GM23338 (cell line): Measurements from ENCODE around the gene RAB3IP. TPM values are rescaled to one million over a fixed set of nuclear protein-coding genes. Genes with fewer than 3 reads are reported as not detected.

Source experiments
- ATAC-seq: fragments of 200-7000 bp; cut with Tn5 transposase; 3 replicates; pipeline ENCODE4 v1.9.1; 2020
- DNase-seq: peaks from one replicate; pipeline ENCODE4 v3.0.0-alpha.2; 2015; ENCODE audit warnings: low spot score
- H2AFZ ChIP-seq: fragments of 200-600 bp; sonication (generic); 2 replicates; pipeline ENCODE4 v1.8.0; 2016; ENCODE audit warnings: antibody characterized with exemption, mild to moderate bottlenecking, moderate library complexity
- H3F3A ChIP-seq: fragments of 200-600 bp; sonication (generic); replicated peaks from 2 replicates; pipeline ENCODE4 v1.8.0; 2017; ENCODE audit warnings: antibody characterized with exemption, mixed run types, low read depth
- H3K27ac ChIP-seq: fragments of 200-600 bp; sonication (generic); 2 replicates; pipeline ENCODE4 v1.6.1; 2016; ENCODE audit warnings: low read depth
- H3K27me3 ChIP-seq: fragments of 200-600 bp; sonication (generic); 2 replicates; pipeline ENCODE4 v1.8.0; 2016; ENCODE audit warnings: mild to moderate bottlenecking, mixed run types, moderate library complexity; ENCODE audit not compliant: insufficient read depth
- H3K36me3 ChIP-seq: fragments of 200-600 bp; sonication (generic); 2 replicates; pipeline ENCODE4 v1.8.0; 2016; ENCODE audit warnings: mild to moderate bottlenecking; ENCODE audit not compliant: insufficient read depth
- H3K4me1 ChIP-seq: fragments of 200-600 bp; sonication (generic); 2 replicates; pipeline ENCODE4 v1.8.0; 2016; ENCODE audit warnings: mild to moderate bottlenecking, moderate library complexity; ENCODE audit not compliant: insufficient read depth
- H3K4me2 ChIP-seq: fragments of 200-600 bp; sonication (generic); 2 replicates; pipeline ENCODE4 v1.7.1; 2017; ENCODE audit warnings: mixed run types
- H3K4me3 ChIP-seq: fragments of 200-600 bp; sonication (generic); 2 replicates; pipeline ENCODE4 v1.6.1; 2016; ENCODE audit warnings: mixed run types
- H3K79me2 ChIP-seq: fragments of 200-600 bp; sonication (generic); replicated peaks from 2 replicates; pipeline ENCODE4 v1.8.0; 2017; ENCODE audit warnings: mild to moderate bottlenecking; ENCODE audit not compliant: insufficient read depth
- H3K9me2 ChIP-seq: fragments of 200-600 bp; sonication (generic); 2 replicates; pipeline ENCODE4 v1.8.0; 2017; ENCODE audit not compliant: insufficient read depth
- H4K20me1 ChIP-seq: fragments of 200-600 bp; sonication (generic); replicated peaks from 2 replicates; pipeline ENCODE4 v1.8.0; 2017; ENCODE audit warnings: mild to moderate bottlenecking; ENCODE audit not compliant: insufficient read depth
- H3K27ac Mint-ChIP-seq: 2 replicates; pipeline ENCODE4 v1.8.0; 2020; ENCODE audit warnings: inconsistent platforms, mild to moderate bottlenecking, moderate library complexity, mixed read lengths
- H3K27me3 Mint-ChIP-seq: 3 replicates; pipeline ENCODE4 v1.8.0; 2022; ENCODE audit warnings: low read depth, mild to moderate bottlenecking, moderate library complexity, mixed read lengths, inconsistent platforms; ENCODE audit not compliant: insufficient read depth, poor library complexity
- H3K36me3 Mint-ChIP-seq: 3 replicates; pipeline ENCODE4 v1.8.0; 2021; ENCODE audit warnings: low read depth, mild to moderate bottlenecking, inconsistent platforms, moderate library complexity, mixed read lengths
- H3K4me1 Mint-ChIP-seq: 3 replicates; pipeline ENCODE4 v1.8.0; 2020; ENCODE audit warnings: mild to moderate bottlenecking, inconsistent platforms, mixed read lengths
- H3K4me3 Mint-ChIP-seq: 3 replicates; pipeline ENCODE4 v1.8.0; 2021; ENCODE audit warnings: moderate library complexity, mild to moderate bottlenecking, inconsistent platforms, mixed read lengths
- H3K9me3 Mint-ChIP-seq: 3 replicates; pipeline ENCODE4 v1.8.0; 2020; ENCODE audit warnings: moderate library complexity, mild to moderate bottlenecking, inconsistent platforms, mixed read lengths
- NANOG ChIP-seq: IDR thresholded peaks from 2 replicates; pipeline ENCODE4 v1.6.1; 2016; ENCODE audit warnings: antibody characterized with exemption, borderline replicate concordance
- POLR2AphosphoS5 ChIP-seq: IDR thresholded peaks from 2 replicates; pipeline ENCODE4 v1.6.1; 2016; ENCODE audit warnings: antibody characterized with exemption, low read depth
- STAT1 ChIP-seq: IDR thresholded peaks from one replicate; pipeline ENCODE4 v1.6.1; 2016; ENCODE audit warnings: antibody characterized with exemption; ENCODE audit not compliant: unreplicated experiment
- ZNF114 ChIP-seq: fragments of 250-450 bp; sonication (Bioruptor Pico); IDR thresholded peaks from 2 replicates; pipeline ENCODE4 v1.5.0; 2020; ENCODE audit warnings: mild to moderate bottlenecking, moderate library complexity
- ZNF331 ChIP-seq: fragments of 250-450 bp; sonication (Bioruptor Pico); IDR thresholded peaks from 2 replicates; pipeline ENCODE4 v1.5.0; 2020; ENCODE audit warnings: low read depth, mild to moderate bottlenecking, moderate library complexity
- polyA plus RNA-seq: library from polyadenylated mRNA; unstranded; fragments of >200 nt; fragmentation: Nextera tagmentation; extraction: Ambion mirVana; gene quantifications from 2 replicates; pipeline ENCODE4 v1.2.1, GENCODE V29; 2016
- total RNA-seq: library from RNA; depleted of rRNA; stranded (reverse); fragments of >200 nt; shearing (Covaris generic); gene quantifications from 2 replicates; pipeline ENCODE4 v1.2.3, GENCODE V29; 2014
- TF ChIP-seq, protein P1 (sequence below), 2 experiments: fragments of 200-600 bp in 1 of 2; sonication (generic) in 1 of 2; conservative IDR thresholded peaks; 2 replicates each; pipeline versions ENCODE4 v1.5.1 to v1.6.1; 2016 to 2017; ENCODE audit warnings: antibody characterized with exemption in 2 of 2, low read depth in 2 of 2, mild to moderate bottlenecking in 2 of 2, moderate library complexity in 1 of 2
- TF ChIP-seq, protein P2 (sequence below): IDR thresholded peaks from one replicate; pipeline ENCODE4 v1.6.1; 2018; ENCODE audit warnings: antibody characterized with exemption; ENCODE audit not compliant: unreplicated experiment
- TF ChIP-seq, protein P3 (sequence below): IDR thresholded peaks from 2 replicates; pipeline ENCODE4 v1.6.1; 2016; ENCODE audit warnings: antibody characterized with exemption
- TF ChIP-seq, protein P4 (sequence below): fragments of 250-450 bp; sonication (Bioruptor Pico); IDR thresholded peaks from 2 replicates; pipeline ENCODE4 v1.5.0; 2020; ENCODE audit warnings: mild to moderate bottlenecking, moderate library complexity

Gene RAB3IP
- total and polyA plus RNA-seq, 2 experiments from 2014 or later, result 48.6 TPM

DNA sequence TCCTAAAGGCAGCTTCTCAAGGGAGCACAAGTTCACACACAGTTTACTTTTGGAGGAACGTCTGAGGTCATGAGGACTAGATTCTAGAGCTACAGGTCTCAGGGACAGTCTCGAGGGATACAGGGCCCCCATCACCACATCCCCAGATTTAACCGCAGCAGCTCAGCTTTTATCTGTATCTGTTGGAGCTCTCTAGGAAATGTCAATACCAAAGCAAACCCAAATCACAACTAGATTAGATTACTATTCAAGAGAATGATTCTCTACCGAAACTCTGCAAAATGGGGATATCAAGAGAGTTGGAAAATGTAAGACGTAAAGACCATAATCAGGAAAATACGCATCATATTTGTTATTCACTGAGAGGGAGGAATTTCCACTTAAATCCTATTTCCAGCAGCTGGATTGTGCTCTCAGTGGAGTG, 82.4 kb downstream of the RAB3IP start (continued):
- no peak for TF ChIP-seq ZNF331
- TF ChIP-seq, protein P1, sequence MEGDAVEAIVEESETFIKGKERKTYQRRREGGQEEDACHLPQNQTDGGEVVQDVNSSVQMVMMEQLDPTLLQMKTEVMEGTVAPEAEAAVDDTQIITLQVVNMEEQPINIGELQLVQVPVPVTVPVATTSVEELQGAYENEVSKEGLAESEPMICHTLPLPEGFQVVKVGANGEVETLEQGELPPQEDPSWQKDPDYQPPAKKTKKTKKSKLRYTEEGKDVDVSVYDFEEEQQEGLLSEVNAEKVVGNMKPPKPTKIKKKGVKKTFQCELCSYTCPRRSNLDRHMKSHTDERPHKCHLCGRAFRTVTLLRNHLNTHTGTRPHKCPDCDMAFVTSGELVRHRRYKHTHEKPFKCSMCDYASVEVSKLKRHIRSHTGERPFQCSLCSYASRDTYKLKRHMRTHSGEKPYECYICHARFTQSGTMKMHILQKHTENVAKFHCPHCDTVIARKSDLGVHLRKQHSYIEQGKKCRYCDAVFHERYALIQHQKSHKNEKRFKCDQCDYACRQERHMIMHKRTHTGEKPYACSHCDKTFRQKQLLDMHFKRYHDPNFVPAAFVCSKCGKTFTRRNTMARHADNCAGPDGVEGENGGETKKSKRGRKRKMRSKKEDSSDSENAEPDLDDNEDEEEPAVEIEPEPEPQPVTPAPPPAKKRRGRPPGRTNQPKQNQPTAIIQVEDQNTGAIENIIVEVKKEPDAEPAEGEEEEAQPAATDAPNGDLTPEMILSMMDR (conservative IDR thresholded peaks at IDR 0.05; ENCODE audit: low read depth in 2 of 2), result no peak
- TF ChIP-seq ZNF114 (CRISPR knock-in tag), result no peak

DNA sequence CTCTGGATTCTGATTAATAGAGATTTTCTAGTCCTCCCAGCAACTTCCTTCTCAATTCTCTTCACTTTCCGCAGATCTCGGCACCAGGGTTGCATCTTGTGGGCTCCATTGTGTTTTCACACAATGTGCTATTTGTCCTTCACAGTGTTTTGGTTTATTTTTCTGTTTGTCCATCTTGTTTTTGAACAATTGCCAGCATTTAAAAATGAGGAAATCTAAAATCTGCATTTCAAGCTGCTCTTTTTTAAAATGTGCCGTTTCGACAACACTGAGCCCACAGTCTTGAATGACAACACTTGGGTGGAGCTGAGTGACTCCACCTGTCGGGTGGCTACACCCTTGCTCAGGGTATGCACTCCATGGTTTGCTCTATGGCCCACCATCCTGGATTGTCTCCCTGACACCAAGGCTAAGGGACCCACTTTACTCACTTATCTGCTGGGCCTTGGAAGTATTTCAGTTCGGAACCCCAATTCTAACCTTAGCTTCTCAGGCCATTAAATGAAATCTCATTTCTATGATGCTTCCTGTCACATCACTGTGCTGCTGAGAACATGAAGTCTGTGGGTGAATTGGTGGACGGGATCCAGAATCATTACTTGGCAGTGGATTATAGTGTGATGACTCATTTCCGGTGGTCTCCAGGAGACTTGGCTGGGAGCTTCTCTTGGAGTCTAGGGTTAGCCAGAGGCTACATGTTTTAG, 82.9 kb downstream of the RAB3IP start:
- no peaks in the 10 kb centered on the region for H3K9me2 ChIP-seq
- H3K27ac ChIP-seq, result no peak overlapping the region; the same call in 1 of the 2 replicates
- H3K36me3 ChIP-seq, result no peaks in the 10 kb centered on the region
- no peak for DNase-seq
- no peak overlapping the region for H3K4me2 ChIP-seq
- H3K79me2 ChIP-seq, result no peaks in the 10 kb centered on the region
- Mint-ChIP-seq H3K4me1 (peaks cover 8% of the 10 kb centered on the region; the same call in 2 of the 3 replicates), H3K27me3 (peaks cover 2% of the 10 kb centered on the region), H3K4me3 (no peak overlapping the region), H3K9me3 (no peaks in the 10 kb centered on the region), H3K27ac (no peak overlapping the region), H3K36me3 (no peaks in the 10 kb centered on the region)
- H3K27me3 ChIP-seq, result no peaks in the 10 kb centered on the region
- no peaks in the 10 kb centered on the region for H4K20me1 ChIP-seq
- H3F3A ChIP-seq, result no peaks in the 10 kb centered on the region
- H3K4me1 ChIP-seq, result no peaks in the 10 kb centered on the region; the same call in 1 of the 2 replicates
- no peak overlapping the region for H3K4me3 ChIP-seq
- no peak overlapping the region for H2AFZ ChIP-seq
- ATAC-seq, result peak; percentile 63
- TF ChIP-seq, protein P1 (conservative IDR thresholded peaks at IDR 0.05; ENCODE audit: low read depth in 2 of 2), result no peak
- TF ChIP-seq, protein P2, sequence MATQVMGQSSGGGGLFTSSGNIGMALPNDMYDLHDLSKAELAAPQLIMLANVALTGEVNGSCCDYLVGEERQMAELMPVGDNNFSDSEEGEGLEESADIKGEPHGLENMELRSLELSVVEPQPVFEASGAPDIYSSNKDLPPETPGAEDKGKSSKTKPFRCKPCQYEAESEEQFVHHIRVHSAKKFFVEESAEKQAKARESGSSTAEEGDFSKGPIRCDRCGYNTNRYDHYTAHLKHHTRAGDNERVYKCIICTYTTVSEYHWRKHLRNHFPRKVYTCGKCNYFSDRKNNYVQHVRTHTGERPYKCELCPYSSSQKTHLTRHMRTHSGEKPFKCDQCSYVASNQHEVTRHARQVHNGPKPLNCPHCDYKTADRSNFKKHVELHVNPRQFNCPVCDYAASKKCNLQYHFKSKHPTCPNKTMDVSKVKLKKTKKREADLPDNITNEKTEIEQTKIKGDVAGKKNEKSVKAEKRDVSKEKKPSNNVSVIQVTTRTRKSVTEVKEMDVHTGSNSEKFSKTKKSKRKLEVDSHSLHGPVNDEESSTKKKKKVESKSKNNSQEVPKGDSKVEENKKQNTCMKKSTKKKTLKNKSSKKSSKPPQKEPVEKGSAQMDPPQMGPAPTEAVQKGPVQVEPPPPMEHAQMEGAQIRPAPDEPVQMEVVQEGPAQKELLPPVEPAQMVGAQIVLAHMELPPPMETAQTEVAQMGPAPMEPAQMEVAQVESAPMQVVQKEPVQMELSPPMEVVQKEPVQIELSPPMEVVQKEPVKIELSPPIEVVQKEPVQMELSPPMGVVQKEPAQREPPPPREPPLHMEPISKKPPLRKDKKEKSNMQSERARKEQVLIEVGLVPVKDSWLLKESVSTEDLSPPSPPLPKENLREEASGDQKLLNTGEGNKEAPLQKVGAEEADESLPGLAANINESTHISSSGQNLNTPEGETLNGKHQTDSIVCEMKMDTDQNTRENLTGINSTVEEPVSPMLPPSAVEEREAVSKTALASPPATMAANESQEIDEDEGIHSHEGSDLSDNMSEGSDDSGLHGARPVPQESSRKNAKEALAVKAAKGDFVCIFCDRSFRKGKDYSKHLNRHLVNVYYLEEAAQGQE, result no peak
- TF ChIP-seq STAT1 (no peak), POLR2AphosphoS5 (no peak), ZNF114 (CRISPR knock-in tag) (no peak), NANOG (no peak)
- TF ChIP-seq, protein P3, sequence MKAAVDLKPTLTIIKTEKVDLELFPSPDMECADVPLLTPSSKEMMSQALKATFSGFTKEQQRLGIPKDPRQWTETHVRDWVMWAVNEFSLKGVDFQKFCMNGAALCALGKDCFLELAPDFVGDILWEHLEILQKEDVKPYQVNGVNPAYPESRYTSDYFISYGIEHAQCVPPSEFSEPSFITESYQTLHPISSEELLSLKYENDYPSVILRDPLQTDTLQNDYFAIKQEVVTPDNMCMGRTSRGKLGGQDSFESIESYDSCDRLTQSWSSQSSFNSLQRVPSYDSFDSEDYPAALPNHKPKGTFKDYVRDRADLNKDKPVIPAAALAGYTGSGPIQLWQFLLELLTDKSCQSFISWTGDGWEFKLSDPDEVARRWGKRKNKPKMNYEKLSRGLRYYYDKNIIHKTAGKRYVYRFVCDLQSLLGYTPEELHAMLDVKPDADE, result no peak
- TF ChIP-seq, protein P4, sequence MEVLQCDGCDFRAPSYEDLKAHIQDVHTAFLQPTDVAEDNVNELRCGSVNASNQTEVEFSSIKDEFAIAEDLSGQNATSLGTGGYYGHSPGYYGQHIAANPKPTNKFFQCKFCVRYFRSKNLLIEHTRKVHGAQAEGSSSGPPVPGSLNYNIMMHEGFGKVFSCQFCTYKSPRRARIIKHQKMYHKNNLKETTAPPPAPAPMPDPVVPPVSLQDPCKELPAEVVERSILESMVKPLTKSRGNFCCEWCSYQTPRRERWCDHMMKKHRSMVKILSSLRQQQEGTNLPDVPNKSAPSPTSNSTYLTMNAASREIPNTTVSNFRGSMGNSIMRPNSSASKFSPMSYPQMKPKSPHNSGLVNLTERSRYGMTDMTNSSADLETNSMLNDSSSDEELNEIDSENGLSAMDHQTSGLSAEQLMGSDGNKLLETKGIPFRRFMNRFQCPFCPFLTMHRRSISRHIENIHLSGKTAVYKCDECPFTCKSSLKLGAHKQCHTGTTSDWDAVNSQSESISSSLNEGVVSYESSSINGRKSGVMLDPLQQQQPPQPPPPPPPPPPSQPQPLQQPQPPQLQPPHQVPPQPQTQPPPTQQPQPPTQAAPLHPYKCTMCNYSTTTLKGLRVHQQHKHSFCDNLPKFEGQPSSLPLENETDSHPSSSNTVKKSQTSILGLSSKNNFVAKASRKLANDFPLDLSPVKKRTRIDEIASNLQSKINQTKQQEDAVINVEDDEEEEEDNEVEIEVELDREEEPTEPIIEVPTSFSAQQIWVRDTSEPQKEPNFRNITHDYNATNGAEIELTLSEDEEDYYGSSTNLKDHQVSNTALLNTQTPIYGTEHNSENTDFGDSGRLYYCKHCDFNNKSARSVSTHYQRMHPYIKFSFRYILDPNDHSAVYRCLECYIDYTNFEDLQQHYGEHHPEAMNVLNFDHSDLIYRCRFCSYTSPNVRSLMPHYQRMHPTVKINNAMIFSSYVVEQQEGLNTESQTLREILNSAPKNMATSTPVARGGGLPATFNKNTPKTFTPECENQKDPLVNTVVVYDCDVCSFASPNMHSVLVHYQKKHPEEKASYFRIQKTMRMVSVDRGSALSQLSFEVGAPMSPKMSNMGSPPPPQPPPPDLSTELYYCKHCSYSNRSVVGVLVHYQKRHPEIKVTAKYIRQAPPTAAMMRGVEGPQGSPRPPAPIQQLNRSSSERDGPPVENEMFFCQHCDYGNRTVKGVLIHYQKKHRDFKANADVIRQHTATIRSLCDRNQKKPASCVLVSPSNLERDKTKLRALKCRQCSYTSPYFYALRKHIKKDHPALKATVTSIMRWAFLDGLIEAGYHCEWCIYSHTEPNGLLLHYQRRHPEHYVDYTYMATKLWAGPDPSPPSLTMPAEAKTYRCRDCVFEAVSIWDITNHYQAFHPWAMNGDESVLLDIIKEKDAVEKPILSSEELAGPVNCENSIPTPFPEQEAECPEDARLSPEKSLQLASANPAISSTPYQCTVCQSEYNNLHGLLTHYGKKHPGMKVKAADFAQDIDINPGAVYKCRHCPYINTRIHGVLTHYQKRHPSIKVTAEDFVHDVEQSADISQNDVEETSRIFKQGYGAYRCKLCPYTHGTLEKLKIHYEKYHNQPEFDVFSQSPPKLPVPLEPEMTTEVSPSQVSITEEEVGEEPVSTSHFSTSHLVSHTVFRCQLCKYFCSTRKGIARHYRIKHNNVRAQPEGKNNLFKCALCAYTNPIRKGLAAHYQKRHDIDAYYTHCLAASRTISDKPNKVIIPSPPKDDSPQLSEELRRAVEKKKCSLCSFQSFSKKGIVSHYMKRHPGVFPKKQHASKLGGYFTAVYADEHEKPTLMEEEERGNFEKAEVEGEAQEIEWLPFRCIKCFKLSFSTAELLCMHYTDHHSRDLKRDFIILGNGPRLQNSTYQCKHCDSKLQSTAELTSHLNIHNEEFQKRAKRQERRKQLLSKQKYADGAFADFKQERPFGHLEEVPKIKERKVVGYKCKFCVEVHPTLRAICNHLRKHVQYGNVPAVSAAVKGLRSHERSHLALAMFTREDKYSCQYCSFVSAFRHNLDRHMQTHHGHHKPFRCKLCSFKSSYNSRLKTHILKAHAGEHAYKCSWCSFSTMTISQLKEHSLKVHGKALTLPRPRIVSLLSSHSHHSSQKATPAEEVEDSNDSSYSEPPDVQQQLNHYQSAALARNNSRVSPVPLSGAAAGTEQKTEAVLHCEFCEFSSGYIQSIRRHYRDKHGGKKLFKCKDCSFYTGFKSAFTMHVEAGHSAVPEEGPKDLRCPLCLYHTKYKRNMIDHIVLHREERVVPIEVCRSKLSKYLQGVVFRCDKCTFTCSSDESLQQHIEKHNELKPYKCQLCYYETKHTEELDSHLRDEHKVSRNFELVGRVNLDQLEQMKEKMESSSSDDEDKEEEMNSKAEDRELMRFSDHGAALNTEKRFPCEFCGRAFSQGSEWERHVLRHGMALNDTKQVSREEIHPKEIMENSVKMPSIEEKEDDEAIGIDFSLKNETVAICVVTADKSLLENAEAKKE, result no peak
